ENCODE results near the gene CDC7. TPM values are rescaled to one million over a fixed set of nuclear protein-coding genes. Genes with fewer than 3 reads are reported as not detected.

Gene CDC7
- total RNA-seq, 1 experiment from 2014 or later, result 49.9 TPM

DNA sequence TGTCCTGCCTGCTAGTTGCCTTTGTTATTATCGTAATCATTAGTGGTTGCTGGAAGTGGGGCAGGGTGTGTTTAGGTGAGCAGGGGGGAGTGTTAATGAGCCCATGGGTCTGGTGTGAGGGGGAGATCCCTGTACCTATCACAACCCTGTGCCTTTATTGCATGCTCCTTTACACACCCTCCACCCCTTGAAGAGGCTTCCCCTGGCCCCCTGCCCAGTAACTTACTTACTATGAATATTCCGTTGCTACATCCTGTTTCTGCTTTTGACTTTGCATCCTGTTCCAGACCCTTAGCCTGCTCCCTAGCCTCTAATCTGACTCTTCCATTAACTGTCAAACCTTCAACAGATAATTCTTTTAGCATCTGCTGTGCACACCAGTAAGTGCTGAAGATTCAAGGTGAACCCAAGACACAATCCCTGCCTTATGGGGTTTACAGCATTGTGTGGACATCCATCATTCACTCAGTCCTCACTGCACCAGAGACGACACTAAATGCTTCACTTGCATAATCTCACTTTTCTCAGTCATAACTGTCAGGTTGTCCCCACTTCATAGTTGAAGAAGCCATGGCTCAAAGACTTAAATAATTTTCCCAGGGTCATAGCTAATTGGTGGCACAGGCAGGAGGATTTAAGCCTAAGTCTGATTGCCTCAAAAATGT lies 47.9 kb downstream of the CDC7 start (continued):
- TF ChIP-seq, protein P1, sequence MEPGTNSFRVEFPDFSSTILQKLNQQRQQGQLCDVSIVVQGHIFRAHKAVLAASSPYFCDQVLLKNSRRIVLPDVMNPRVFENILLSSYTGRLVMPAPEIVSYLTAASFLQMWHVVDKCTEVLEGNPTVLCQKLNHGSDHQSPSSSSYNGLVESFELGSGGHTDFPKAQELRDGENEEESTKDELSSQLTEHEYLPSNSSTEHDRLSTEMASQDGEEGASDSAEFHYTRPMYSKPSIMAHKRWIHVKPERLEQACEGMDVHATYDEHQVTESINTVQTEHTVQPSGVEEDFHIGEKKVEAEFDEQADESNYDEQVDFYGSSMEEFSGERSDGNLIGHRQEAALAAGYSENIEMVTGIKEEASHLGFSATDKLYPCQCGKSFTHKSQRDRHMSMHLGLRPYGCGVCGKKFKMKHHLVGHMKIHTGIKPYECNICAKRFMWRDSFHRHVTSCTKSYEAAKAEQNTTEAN (CRISPR knock-in tag; IDR thresholded peaks at IDR 0.05), result no peak
- no peak for TF ChIP-seq ERG (CRISPR knock-in tag; IDR thresholded peaks at IDR 0.05)
- TF ChIP-seq, protein P2, sequence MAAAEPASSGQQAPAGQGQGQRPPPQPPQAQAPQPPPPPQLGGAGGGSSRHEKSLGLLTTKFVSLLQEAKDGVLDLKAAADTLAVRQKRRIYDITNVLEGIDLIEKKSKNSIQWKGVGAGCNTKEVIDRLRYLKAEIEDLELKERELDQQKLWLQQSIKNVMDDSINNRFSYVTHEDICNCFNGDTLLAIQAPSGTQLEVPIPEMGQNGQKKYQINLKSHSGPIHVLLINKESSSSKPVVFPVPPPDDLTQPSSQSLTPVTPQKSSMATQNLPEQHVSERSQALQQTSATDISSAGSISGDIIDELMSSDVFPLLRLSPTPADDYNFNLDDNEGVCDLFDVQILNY (CRISPR knock-in tag; IDR thresholded peaks at IDR 0.05), result no peak
- TF ChIP-seq ZNF396 (CRISPR knock-in tag; IDR thresholded peaks at IDR 0.05; ENCODE audit: borderline replicate concordance), result no peak
- TF ChIP-seq FOXJ3 (CRISPR knock-in tag; IDR thresholded peaks at IDR 0.05; ENCODE audit: borderline replicate concordance), result no peak
- no peak for TF ChIP-seq ESRRA (CRISPR knock-in tag; IDR thresholded peaks at IDR 0.05; ENCODE audit: borderline replicate concordance)
- TF ChIP-seq MXD4 (CRISPR knock-in tag; IDR thresholded peaks at IDR 0.05; ENCODE audit: borderline replicate concordance), result no peak

- ATAC-seq (no peak), DNase-seq (ENCODE audit: low spot score) (no peak)
- no peaks in the 10 kb centered on the region for H3K36me3 Mint-ChIP-seq
- peaks cover 3% of the 10 kb centered on the region; the same call in 1 of the 2 replicates for H3K9me3 Mint-ChIP-seq
- no peak for TF ChIP-seq ZSCAN18 (CRISPR knock-in tag; IDR thresholded peaks at IDR 0.05)
- ChIA-PET CTCF (no interaction called here), POLR2A (no interaction called here)
- H3K4me1 Mint-ChIP-seq, result peaks cover 7% of the 10 kb centered on the region
- H3K27ac Mint-ChIP-seq, result no peak overlapping the region
- H3K4me3 Mint-ChIP-seq, result no peak overlapping the region
- no peaks in the 10 kb centered on the region for H3K27me3 Mint-ChIP-seq (ENCODE audit: low read depth)
Observed at GRCh38 chr1:91549041-91549735, 48.5 kb downstream of the CDC7 start.

- H3K27me3 Mint-ChIP-seq (ENCODE audit: low read depth), result no peaks in the 10 kb centered on the region
- ATAC-seq (no peak), DNase-seq (ENCODE audit: low spot score) (no peak)
- H3K9me3 Mint-ChIP-seq, result peaks cover 3% of the 10 kb centered on the region; the same call in 1 of the 2 replicates
- CTCF ChIA-PET, result no interaction called here
- no peak overlapping the region for H3K27ac Mint-ChIP-seq
- POLR2A ChIA-PET, result no interaction called here
- peaks cover 7% of the 10 kb centered on the region for H3K4me1 Mint-ChIP-seq
- no peak for TF ChIP-seq ATF3 (CRISPR knock-in tag; conservative IDR thresholded peaks at IDR 0.05)
- TF ChIP-seq NFE2L1 (CRISPR knock-in tag; IDR thresholded peaks at IDR 0.05), result no peak
- TF ChIP-seq ZNF396 (CRISPR knock-in tag; IDR thresholded peaks at IDR 0.05; ENCODE audit: borderline replicate concordance), result no peak
- TF ChIP-seq SMAD3 (CRISPR knock-in tag; IDR thresholded peaks at IDR 0.05; ENCODE audit: borderline replicate concordance), result no peak
- no peak for TF ChIP-seq HMGA2 (CRISPR knock-in tag; IDR thresholded peaks at IDR 0.05)
- TF ChIP-seq AR (CRISPR knock-in tag; IDR thresholded peaks at IDR 0.05), result no peak
- TF ChIP-seq, protein P3, sequence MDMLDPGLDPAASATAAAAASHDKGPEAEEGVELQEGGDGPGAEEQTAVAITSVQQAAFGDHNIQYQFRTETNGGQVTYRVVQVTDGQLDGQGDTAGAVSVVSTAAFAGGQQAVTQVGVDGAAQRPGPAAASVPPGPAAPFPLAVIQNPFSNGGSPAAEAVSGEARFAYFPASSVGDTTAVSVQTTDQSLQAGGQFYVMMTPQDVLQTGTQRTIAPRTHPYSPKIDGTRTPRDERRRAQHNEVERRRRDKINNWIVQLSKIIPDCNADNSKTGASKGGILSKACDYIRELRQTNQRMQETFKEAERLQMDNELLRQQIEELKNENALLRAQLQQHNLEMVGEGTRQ (CRISPR knock-in tag; IDR thresholded peaks at IDR 0.05), result no peak
- no peak overlapping the region for H3K4me3 Mint-ChIP-seq
- no peaks in the 10 kb centered on the region for H3K36me3 Mint-ChIP-seq
Observed at GRCh38 chr1:91550961-91551360, 50.3 kb downstream of the CDC7 start.

Data from WTC11 (cell line).